HG03565 (cell line): ENCODE data around the gene TRIO.
"Not testable (repeated sequence)": the region's sequence is repeated elsewhere in the genome, so short reads cannot be mapped to it uniquely, and the experiment has no call there.

Source experiments
- ATAC-seq: cut with Tn5 transposase; IDR thresholded peaks from one replicate; pipeline ENCODE4 v1.9.1; 2021; ENCODE audit warnings: mild to moderate bottlenecking, moderate library complexity; ENCODE audit not compliant: unreplicated experiment

Gene TRIO

DNA sequence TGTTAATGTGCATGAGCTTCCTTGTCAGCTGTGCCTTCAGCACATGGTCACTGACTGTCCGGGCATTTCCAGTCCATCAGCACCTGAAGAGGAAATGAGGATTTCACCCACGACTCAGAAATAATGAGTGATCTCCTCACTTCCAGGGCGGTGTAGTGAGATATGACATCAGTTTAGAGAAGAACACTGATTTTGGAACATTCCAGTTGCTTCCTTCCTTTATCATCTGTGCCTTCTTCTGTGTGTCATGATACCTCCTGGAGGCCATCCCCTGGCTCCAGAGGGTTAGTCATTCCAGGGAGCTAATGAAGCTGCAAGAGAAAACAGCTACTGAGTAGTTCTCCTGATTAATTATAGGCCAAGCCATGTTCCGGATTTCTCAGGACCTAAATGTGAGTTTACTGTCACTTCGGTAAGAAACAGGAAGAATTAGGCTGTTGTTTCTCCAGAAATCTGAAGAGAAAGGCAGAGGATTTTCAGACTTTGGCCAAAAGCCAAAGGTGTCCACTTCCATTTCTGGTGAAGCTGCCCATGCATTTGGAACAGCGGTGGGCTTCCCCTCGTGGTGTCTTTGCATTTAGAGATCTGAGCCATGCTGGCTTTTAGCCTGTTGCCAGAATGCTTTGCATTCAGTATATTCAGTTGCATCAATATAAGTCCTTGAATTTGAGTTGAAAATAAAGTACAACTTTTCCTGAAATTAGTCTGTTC is 277.1 kb downstream of the TRIO start:
- ATAC-seq, result no peak

- ATAC-seq, result no peak
Observed at GRCh38 chr5:14421851-14422250, 278.7 kb downstream of the TRIO start.

GRCh38 chr5:14424011-14424685 is 281.0 kb downstream of the TRIO start:
- ATAC-seq, result no peak

DNA sequence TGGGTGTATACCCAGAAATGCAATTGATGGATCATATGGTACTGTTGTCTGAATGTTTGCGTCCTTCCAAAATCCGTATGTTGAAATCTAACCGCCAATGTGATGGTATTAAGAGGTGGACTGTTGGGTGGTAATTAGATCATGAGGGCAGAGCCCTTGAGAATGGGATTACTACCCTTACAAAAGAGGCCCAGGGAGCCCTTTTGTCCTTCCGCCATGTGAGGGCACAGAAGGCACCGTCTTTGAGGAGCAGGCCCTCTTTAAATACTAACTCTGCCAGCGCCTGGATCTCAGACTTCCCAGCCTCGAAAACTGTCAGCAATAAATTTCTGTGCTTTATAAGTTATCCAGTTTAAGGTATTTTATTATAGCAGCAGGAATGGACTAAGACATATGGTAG is 282.4 kb downstream of the TRIO start:
- no peak for ATAC-seq

- no peak for ATAC-seq
Observed at GRCh38 chr5:14426521-14426920, 283.4 kb downstream of the TRIO start.

DNA sequence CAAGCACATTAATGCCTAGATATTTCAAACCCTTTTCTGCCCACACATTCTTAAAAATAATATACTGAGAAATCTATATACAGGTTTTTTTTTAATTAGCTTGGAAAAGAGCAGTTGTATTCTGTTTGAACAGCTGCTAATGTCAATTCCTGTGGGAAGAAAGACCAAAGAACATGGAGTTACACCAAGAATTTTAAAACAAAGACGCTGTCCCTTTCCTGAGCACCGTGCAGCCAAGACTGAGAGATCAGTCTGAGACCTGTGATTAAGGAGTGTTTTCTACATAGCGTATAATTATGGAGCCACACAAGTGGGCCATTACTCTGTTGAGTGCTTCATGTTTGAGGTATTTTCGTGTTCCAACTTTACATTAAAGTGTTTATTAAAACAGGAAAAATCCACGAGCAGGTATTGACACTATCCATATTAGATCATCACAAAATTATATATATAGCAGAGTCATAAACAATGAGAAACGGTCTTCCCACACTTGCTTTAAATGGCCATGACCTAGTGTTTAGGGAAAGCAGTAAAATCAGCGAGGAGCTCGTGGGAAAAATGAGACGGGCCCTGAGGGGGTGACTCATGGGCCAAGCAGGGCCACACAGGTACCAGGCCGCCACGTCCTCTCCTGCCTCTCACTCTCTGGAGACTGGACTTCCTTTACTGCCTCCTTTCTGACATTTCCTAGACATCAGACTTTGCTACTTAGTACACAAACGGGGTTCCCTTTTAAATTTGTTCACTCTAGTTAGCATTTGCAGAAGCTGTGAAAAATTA is 285.4 kb downstream of the TRIO start:
- ATAC-seq, result no peak

DNA sequence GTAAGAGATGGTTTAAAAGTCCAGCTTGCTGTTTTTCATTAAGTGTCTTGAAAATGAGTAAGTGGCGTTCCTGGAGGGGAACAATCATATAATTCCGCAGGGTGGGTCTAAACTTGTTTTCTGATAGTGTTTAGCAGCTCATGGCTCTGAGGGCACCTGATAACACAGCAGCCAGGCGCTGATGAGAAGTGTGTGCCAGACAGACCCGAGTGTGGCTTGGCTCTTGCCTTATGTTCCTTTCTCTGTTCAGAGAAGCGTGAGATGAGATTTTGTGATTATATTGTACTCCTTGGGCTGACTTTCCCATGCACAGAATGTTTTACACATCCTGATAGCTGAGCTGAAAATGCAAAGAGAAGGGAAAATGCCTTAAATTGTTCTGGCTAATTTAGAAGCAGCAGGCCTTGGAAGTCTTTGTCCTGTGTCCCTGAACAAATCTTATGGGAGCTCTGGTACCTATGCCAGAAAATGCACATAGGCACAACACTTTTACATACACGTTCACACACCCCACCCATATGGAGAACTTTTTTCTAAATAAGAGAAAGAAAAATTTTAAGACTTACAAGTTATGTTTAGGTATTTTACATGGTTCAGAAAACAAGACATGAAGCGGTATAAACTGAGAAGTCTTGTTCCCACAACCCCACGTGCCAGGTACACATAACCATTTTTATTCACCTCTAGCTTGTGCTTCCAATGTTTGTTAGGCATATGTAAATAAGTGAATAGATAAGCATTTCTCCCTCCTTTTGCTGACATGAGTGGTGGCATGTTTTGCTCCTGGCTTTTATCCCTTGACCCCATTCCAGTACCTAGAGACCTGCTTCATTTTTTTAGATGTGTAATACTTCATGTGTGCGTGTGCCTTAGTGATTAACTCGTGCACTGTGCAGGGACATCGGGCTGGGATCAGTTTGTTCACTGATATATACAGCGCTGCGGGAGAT is 286.2 kb downstream of the TRIO start:
- ATAC-seq, result no peak

GRCh38 chr5:14431534-14431933 is 288.4 kb downstream of the TRIO start:
- no peak for ATAC-seq

GRCh38 chr5:14432931-14433589 is 289.9 kb downstream of the TRIO start:
- ATAC-seq, result no peak

DNA sequence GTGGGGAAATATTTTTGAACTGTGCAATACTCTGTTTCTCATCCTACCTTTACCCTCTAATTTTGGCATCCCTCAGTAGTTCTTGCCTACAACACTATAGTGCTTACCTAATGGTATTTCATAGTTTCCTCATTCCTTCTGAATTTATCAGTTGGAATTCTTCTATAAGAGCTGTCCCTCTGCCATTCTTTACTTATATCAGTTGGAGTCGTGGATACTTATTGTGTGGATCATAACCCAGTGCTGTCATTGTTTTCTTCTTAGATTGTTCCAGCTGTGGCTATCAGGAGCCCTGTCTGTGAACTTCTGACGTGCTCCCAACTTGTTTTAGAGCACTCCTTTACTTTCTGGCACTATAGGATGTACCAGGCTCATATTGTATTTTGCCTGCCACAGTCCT is 292.3 kb downstream of the TRIO start:
- no peak for ATAC-seq

DNA sequence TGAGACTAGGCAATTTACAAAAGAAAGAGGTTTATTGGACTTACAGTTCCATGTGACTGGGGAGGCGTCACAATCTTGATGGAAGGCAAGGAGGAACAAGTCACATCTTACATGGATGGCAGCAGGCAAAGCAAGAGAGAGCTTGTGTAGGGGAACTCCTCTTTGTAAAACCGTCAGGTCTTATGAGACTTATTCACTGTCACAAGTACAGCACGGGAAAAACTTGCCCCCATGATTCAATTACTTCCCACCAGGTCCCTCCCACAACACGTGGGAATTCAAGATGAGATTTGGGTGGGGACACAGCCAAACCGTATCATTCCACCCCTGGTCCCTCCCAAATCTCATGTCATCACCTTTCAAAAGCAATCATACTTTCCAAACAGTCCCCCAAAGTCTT is 293.0 kb downstream of the TRIO start:
- ATAC-seq, result not testable (repeated sequence)

GRCh38 chr5:14436801-14437542 is 293.8 kb downstream of the TRIO start:
- ATAC-seq, result no peak

DNA sequence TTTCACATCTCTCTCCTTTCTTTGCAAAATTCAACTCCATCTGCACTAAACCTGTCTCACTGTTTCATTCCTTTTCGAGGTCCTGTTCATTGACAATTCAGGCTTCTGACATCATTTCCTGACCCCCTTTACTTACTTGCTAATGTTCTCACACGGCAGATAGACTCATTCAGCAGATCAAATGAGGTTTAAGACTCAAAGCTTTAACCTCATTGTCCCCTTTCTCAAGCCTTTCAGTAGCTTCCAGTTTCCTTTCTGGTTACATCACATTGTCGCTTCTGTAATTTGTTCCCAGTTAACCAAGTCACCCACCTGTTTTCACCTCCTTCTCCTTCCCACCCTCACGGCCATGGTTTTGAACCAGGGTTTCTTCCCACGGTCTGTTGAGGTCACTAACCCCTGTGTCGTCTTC is 295.1 kb downstream of the TRIO start:
- ATAC-seq, result peak; percentile 63

DNA sequence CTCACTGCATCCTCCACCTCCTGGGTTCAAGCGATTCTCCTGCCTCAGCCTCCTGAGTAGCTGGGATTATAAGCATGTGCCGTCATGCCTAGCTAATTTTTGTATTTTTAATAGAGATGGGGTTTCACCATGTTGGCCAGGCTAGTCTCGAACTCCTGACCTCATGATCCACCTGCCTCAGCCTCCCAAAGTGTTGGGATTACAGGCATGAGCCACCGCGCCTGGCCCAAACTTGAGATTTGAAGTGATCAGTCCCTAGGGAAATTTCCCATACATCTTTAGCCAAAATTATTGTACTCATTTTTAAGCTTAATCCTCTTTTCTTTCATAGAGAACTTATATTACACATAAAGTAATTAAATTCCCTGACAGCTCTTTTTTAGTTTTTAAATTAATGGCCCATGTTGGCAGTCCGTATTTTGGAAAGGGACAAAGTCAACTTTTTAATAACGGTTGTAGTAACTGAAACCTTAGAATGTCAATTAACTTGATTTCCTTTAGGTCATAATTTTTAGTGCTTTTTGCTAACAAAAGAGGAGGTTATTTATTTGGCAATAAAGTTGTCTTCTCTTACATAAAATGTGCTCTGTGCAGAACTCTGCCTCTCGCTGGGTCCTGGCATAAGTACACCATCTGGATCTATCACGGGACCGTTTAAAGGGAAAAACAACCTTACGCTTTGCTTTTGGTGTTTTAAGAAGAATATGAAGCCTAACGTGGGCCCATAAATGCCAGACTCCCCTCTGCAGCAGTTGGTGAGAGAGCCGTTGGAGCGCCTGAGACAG is 296.1 kb downstream of the TRIO start:
- no peak for ATAC-seq

- no peak for ATAC-seq
Observed at GRCh38 chr5:14440223-14440581, 297.1 kb downstream of the TRIO start.

GRCh38 chr5:14440582-14441431 is 297.7 kb downstream of the TRIO start:
- no peak for ATAC-seq

GRCh38 chr5:14441641-14442040 is 298.5 kb downstream of the TRIO start:
- ATAC-seq, result no peak

- ATAC-seq, result no peak
Observed at GRCh38 chr5:14442536-14442935, 299.4 kb downstream of the TRIO start.
